Upper lobe of left lung (tissue), 6 donors: Measurements from ENCODE around the gene DLG2. TPM values are rescaled to one million over a fixed set of nuclear protein-coding genes. Genes with fewer than 3 reads are reported as not detected.

Experiments used
- ATAC-seq, 2 donors: fragments of 200-7000 bp; cut with Tn5 transposase; one replicate each; pipeline ENCODE4 v1.9.1; 2022; ENCODE audit warnings: mild to moderate bottlenecking in 2 of 2, moderate library complexity in 2 of 2; ENCODE audit not compliant: low FRiP score in 2 of 2
- DNase-seq, 2 donors: peaks; one replicate each; pipeline ENCODE4 v3.0.0-alpha.2; 2019 to 2020
- H3K27ac ChIP-seq, 4 donors: fragments of 200-600 bp; sonication (generic); one replicate each; pipeline ENCODE4 v1.5.1; 2016 to 2019
- H3K27me3 ChIP-seq, 4 donors: fragments of 200-600 bp; sonication (generic); one replicate each; pipeline ENCODE4 v1.5.1; 2017 to 2019
- H3K36me3 ChIP-seq, 4 donors: fragments of 200-600 bp; sonication (generic); one replicate each; pipeline ENCODE4 v1.5.1; 2016 to 2019
- H3K4me1 ChIP-seq, 4 donors: fragments of 200-600 bp; sonication (generic); one replicate each; pipeline ENCODE4 v1.5.1; 2018 to 2019
- H3K4me3 ChIP-seq, 4 donors: fragments of 200-600 bp; sonication (generic); one replicate each; pipeline ENCODE4 v1.5.1; 2017 to 2019; ENCODE audit warnings: mild to moderate bottlenecking in 2 of 4, moderate library complexity in 1 of 4
- H3K9me3 ChIP-seq, 4 donors: fragments of 200-600 bp; sonication (generic); one replicate each; pipeline ENCODE4 v1.5.1; 2018 to 2019
- CTCF ChIP-seq, 6 experiments: fragments of 450-650 bp in 4 of 6; fragments of 200-600 bp in 2 of 6; sonication (generic) in 2 of 6; IDR thresholded peaks; one replicate each; pipeline ENCODE4 v1.5.1; 2016 to 2019; ENCODE audit warnings: antibody characterized with exemption in 6 of 6
- EP300 ChIP-seq, 4 donors: sonication (generic); formaldehyde crosslinking; IDR thresholded peaks; one replicate each; pipeline ENCODE4 v1.5.1; 2017; ENCODE audit warnings: antibody characterized with exemption in 4 of 4, control low read depth in 2 of 4
- POLR2A ChIP-seq, 4 donors: fragments of 450-650 bp; IDR thresholded peaks; one replicate each; pipeline ENCODE4 v1.5.1; 2016 to 2017; ENCODE audit warnings: antibody characterized with exemption in 4 of 4, mild to moderate bottlenecking in 2 of 4
- POLR2AphosphoS5 ChIP-seq, 2 donors: sonication (generic); formaldehyde crosslinking; IDR thresholded peaks; one replicate each; pipeline ENCODE4 v1.5.1; 2017; ENCODE audit warnings: antibody characterized with exemption in 2 of 2
- WGBS, 2 donors: methylation state at CpG; one replicate each; pipeline ENCODE4 v1.1.5; 2017 to 2018; 5-methylcytosine and 5-hydroxymethylcytosine counted together
- total RNA-seq, 6 donors: library from RNA; depleted of rRNA in 4 of 6; stranded (reverse); fragments of >200 nt in 4 of 6; gene quantifications; one replicate each; pipeline versions ENCODE4 v1.1.0 to v1.2.1, GENCODE V29; 2016 to 2021
- donor health status: DM: no; HTN: no; CAD: no; lungs with moderate emphysema.
- donor health status: DM: no; HTN: yes; CAD: no; lungs with severe emphysema.

DLG2 gene
- total RNA-seq, 6 donors from 2014 or later: 3.4 to 37.7 (median 9.1) TPM

- Histone ChIP-seq H3K4me3 (no peak overlapping the region), H3K4me1 (no peaks in the 10 kb centered on the region), H3K36me3 (no peaks in the 10 kb centered on the region), H3K27me3 (no peaks in the 10 kb centered on the region), H3K9me3 (no peaks in the 10 kb centered on the region), H3K27ac (no peak overlapping the region)
- DNase-seq (no peak), ATAC-seq (no peak)
- TF ChIP-seq EP300 (IDR thresholded peaks at IDR 0.05) (no peak), CTCF (IDR thresholded peaks at IDR 0.05) (no peak), POLR2A (IDR thresholded peaks at IDR 0.05) (no peak), POLR2AphosphoS5 (IDR thresholded peaks at IDR 0.05) (no peak)
These were observed 1464.0 kb downstream of the DLG2 start for GRCh38 chr11:84163116-84163515.

GRCh38 chr11:84157639-84158038, 1469.5 kb downstream of the DLG2 start:
- TF ChIP-seq POLR2A (IDR thresholded peaks at IDR 0.05) (no peak), POLR2AphosphoS5 (IDR thresholded peaks at IDR 0.05) (no peak), EP300 (IDR thresholded peaks at IDR 0.05) (no peak), CTCF (IDR thresholded peaks at IDR 0.05) (no peak)
- Histone ChIP-seq H3K36me3 (no peaks in the 10 kb centered on the region), H3K9me3 (no peaks in the 10 kb centered on the region), H3K4me1 (no peaks in the 10 kb centered on the region), H3K27me3 (no peaks in the 10 kb centered on the region), H3K27ac (no peak overlapping the region), H3K4me3 (no peak overlapping the region)
- DNase-seq (no peak), ATAC-seq (no peak)
- 74 to 85% methylated on average over 3 of the region's 3 CpGs for WGBS, 2 donors

- H3K36me3 ChIP-seq: no peaks in the 10 kb centered on the region
- DNase-seq: no peak
- H3K27ac ChIP-seq: no peak overlapping the region
- H3K9me3 ChIP-seq: no peaks in the 10 kb centered on the region
- H3K4me3 ChIP-seq: no peak overlapping the region
- H3K4me1 ChIP-seq: no peaks in the 10 kb centered on the region
- WGBS, 2 donors: 89 to 91% methylated on average over 2 of the region's 2 CpGs
- H3K27me3 ChIP-seq: no peaks in the 10 kb centered on the region
- no peak for ATAC-seq
- TF ChIP-seq POLR2AphosphoS5 (IDR thresholded peaks at IDR 0.05) (no peak), POLR2A (IDR thresholded peaks at IDR 0.05) (no peak), EP300 (IDR thresholded peaks at IDR 0.05) (no peak), CTCF (IDR thresholded peaks at IDR 0.05) (no peak)
These were observed 1480.3 kb downstream of the DLG2 start for GRCh38 chr11:84146826-84147225.

GRCh38 chr11:84145616-84146185, 1481.4 kb downstream of the DLG2 start:
- ATAC-seq (no peak), DNase-seq (no peak)
- H3K27me3 ChIP-seq: no peaks in the 10 kb centered on the region
- 49 to 54% methylated on average over 4 of the region's 4 CpGs for WGBS, 2 donors
- no peaks in the 10 kb centered on the region for H3K4me1 ChIP-seq
- TF ChIP-seq POLR2AphosphoS5 (IDR thresholded peaks at IDR 0.05): no peak
- no peak overlapping the region for H3K27ac ChIP-seq
- H3K9me3 ChIP-seq: no peaks in the 10 kb centered on the region
- H3K4me3 ChIP-seq: no peak overlapping the region
- no peaks in the 10 kb centered on the region for H3K36me3 ChIP-seq

- Histone ChIP-seq H3K27me3 (no peaks in the 10 kb centered on the region), H3K36me3 (no peaks in the 10 kb centered on the region), H3K4me3 (no peak overlapping the region), H3K27ac (no peak overlapping the region), H3K4me1 (no peaks in the 10 kb centered on the region), H3K9me3 (no peaks in the 10 kb centered on the region)
- ATAC-seq (no peak), DNase-seq (no peak)
- no peak for TF ChIP-seq POLR2AphosphoS5 (IDR thresholded peaks at IDR 0.05)
- no peak for TF ChIP-seq EP300 (IDR thresholded peaks at IDR 0.05)
- TF ChIP-seq POLR2A (IDR thresholded peaks at IDR 0.05): no peak
- TF ChIP-seq CTCF (IDR thresholded peaks at IDR 0.05): no peak
These were observed 1482.6 kb downstream of the DLG2 start for GRCh38 chr11:84144531-84144930.
